ENCODE data around the gene DMWD. TPM values are rescaled to one million over a fixed set of nuclear protein-coding genes. Genes with fewer than 3 reads are reported as not detected.

The DMWD gene
- 10 to 100 TPM; 29.7 to 38.7 TPM for total RNA-seq
- long read RNA-seq, transcript DMWD-205 (2 exons, 643 nt): major isoform, 5 of 19 reads
- long read RNA-seq, partial matches to known transcripts: 2 of 19 reads
- long read RNA-seq, other reads (novel, unspliced or antisense): 4 of 19 reads

DNA sequence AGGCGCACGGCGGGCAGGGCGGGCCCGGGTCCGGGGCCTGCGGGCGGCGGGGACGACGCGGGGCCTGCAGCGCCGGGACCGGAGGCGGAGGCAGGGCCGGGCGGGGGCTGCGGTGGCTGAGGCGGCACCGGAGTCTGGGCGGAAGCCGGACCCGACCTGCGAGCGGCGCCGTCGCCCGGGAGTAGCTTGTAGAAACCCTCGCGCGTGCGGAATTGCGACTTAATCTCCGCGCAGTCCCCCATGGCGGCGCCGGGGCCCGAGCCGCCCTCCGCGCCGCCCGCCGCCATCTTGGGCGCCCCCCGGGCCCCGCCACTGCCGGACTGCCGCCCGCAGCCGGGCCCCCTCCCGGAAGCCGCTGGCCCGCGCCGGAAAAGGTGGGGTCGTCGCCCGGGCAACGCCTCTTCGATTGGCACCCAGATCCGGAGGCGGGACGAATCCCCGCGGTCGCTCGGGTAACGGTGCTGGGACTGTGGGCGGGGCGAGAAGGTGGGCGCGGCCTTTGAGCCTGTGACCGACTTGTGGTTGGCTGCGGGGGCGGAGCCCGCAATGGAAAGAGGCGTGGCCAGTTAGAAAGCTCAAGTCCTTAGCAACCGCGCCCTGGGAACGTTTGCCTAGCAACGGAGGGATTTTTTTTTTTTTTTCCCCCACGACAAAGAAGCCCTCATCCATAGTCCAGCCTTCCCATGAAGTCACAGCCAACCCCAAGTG, at the start of gene DMWD:
Gene DMWD (minus strand): TSS at position 376 of the 708 bp plus-strand sequence. CDS start 89 bp downstream, at position 287.
- ATAC-seq (peak; percentile 99), DNase-seq (peak; percentile 99 to 100)
- intact Hi-C loops (cut with DNase I, micrococcal nuclease): no loop called here

- intact Hi-C loops (cut with DNase I, micrococcal nuclease): no loop called here
- ATAC-seq: no peak
- no peak for DNase-seq
Measured at GRCh38 chr19:45842198-45842597, 49.6 kb upstream of the DMWD start.

GRCh38 chr19:45834970-45835369, 42.3 kb upstream of the DMWD start:
- ATAC-seq (no peak), DNase-seq (no peak)
- intact Hi-C loops (cut with DNase I, micrococcal nuclease): no loop called here

DNA sequence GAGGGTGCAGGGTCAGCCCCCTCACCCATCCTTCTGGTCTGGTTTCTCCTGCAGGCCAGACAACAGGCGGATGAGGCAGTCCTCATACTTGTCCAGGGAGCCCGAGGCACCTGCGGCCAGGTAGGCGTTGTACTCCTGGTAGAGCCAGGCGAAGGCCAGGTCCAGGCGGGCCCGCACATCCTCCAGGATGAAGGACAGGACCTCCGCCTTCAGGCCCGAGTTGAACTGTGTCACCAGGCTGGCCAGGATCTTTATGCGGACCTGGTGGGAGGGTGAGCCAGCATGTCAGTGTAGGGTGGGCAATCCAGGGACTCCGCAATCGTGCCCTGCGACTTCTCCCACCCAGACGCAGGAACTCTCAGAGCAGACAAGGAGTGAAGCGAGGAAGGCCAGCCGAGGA, 36.3 kb upstream of the DMWD start:
- intact Hi-C loops (cut with DNase I, micrococcal nuclease): no loop called here
- no peak for DNase-seq
- ATAC-seq: no peak

DNA sequence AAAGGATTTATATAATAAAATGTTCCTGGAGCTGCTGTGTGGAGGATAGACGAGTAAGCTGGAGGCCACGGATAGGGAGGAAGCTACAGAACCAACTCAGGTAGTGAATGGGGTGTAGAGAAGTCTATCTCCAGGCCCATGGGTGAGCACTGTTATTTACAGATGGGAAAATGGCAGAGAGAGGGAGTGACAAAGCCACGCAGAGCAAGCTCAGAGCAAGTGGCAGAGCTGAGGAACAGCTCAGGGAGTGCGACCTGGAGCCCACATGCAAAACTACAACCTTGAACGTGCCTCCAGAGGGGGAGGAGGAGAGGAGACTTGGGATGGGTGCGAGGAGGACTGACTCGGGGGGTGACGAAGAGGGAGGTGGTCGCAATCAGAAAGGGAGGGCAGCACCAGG, 35.9 kb upstream of the DMWD start:
- no peak for DNase-seq

DNA sequence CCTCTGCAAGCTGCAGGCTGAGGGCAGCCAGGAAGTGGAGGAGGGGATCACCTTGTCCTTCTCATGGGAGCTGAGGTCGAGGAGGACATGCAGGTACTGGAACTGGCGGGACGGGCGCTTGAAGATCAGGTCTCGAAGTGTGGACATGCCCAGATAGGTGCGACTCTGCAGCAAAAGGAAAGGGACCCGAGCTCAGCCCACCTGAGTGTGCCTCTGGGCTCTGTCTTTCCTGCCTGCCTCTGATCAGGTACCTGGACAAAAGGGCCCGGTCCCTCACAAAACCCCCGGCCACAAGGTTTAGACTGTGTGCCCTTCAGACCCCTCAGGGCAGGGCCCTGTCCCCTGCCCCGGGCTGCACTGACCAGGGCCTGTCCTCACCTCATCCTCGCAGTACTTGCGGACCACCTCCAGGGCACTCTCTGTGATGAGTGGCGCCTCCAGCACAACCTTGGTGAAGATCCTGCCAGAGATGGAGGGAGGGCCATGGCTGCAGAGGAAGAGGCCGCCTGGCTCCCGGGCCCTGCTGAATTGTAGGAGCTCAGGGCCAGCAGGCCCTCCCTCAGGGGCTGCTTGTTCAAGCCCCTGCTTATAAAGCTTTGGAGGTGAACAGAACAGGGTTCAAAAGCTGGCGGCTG, 34.9 kb upstream of the DMWD start:
- ATAC-seq: no peak
- intact Hi-C loops (cut with DNase I, micrococcal nuclease): no loop called here
- no peak for DNase-seq

More for the DNA sequence above, 35.9 kb upstream of the DMWD start:
- intact Hi-C loops (cut with DNase I, micrococcal nuclease): no loop called here
- no peak for ATAC-seq

- DNase-seq (no peak), ATAC-seq (no peak)
- intact Hi-C loops (cut with DNase I, micrococcal nuclease): no loop called here
Measured at GRCh38 chr19:45826934-45827333, 34.3 kb upstream of the DMWD start.

DNA sequence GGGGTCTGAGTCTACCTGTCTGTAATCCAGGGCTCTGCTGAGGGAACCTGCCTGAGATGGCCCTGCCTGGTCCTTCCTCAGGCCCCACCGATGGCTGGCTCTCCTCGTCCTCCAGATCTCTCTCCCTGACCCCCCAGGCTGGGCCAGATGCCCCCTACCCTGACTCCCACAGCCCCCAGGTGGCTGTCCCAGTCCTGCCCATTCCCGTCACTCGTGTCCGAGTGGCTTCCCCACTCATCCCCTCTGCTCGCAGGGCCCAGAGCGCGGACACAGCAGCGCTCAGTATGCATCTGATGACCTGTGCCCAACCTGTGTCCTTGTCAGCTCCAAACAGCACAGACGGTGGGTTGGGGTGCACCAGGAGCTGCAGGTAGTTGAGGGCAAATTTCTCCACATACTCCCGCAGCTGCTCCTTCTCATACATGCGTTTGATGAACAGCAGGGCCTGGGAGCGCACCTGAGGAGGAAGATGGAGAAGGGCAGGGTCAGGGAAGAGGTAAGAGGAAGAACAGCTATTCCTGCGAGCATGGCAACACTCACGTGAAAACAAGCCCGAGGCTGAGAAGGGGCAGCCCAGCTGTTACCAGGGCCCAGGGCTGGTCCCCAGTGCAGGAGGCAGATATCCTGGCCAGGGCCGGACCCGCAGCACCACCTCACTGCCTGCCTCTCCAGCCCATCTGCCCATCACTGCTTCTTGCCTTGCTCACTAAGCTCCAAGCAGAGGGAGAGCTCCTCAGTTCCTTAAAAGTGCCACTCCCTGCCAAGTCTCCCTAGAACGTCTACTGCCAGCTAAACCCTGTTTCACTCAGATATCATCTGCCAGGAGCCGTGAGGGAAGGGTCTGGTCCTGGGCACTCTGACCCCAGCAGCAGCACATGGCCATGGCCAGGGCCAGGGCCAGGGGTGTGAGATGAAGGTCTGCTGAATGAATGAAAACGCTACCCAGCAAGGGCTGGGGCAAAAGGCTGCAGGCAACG, 33.6 kb upstream of the DMWD start:
- intact Hi-C loops (cut with DNase I, micrococcal nuclease): no loop called here
- no peak for DNase-seq
- ATAC-seq: no peak

DNA sequence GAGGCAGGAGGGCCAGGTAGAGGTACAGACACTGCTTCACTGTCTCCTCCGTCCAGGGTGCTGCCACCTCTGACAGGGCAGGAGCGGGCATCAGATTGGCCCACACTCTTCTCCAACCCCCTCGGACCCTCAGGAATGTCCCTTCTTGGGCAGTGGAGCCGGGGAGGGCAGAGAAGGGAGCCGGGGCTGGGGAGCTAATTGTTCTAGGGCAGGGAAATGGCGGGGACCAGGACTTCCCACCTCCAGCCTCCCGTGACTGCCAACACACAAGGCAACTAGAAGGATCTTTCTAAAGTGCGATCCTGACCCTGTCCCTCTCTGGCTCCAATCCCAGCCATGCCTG, 32.6 kb upstream of the DMWD start:
- intact Hi-C loops (cut with DNase I, micrococcal nuclease): no loop called here
- ATAC-seq (no peak), DNase-seq (no peak)

DNA sequence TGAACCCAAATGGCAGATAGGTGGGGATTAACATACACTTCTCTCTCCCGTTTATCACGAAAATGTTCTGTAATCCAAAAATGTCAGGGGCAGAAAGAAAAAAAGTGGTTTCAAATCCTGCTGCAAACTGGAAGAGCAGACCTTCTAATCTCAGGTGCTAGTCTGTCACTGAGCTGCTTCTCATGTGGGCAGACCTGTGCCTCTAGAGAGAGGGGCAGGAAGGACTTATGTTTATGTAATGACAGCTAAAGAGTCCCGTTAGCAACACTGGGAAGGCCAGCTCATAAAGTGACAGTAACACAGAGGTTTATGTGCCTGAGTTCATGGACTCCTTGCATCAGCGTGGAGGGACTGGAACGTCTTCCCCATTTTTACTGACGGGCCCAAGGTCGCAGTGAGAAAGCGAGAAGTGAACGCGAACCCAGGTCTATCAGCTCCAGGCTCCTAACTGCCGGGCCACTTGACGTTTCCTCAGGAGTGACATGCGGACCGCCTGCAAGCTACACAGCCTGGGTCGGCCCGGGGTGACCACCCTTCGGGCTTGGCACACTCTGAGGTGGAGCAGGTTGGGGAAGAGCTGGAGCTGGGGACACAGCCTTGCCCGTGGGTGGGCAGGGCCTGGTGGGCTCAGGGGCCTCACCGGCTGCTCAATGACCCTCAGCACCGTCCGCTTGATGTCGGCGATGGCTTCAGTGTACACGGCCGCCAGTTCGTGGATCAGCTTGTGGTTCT, 32.1 kb upstream of the DMWD start:
- DNase-seq: no peak
- intact Hi-C loops (cut with DNase I, micrococcal nuclease): no loop called here
- ATAC-seq: no peak

DNA sequence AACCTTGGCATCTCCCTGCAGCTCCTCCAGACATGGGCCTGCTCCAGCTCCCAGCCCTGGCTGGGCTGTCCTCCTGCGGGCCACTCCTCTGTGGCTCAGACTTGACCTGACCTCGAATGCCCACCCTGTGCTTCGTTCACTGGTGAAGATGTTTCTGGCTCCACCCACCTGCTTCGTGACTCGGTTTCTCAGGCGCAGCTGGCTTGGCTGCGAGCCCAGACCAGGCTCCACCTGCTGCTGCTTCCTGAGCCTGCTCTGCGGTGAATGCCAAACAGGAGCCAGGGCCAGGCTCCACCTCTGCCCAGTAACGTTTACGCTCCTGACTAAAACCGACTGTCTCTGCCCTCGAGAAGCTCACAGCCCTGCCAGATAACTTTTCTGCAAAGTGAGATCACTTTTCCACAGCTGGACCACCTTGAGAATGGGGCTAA, 31.4 kb upstream of the DMWD start:
- DNase-seq (peak in 1 of 2 donors; percentile 43), ATAC-seq (peak; percentile 68)
- intact Hi-C loops (cut with DNase I, micrococcal nuclease): no loop called here

- ATAC-seq (no peak), DNase-seq (no peak)
- intact Hi-C loops (cut with DNase I, micrococcal nuclease): no loop called here
Measured at GRCh38 chr19:45823182-45823581, 30.5 kb upstream of the DMWD start.

- DNase-seq (no peak), ATAC-seq (no peak)
- intact Hi-C loops (cut with DNase I, micrococcal nuclease): no loop called here
Measured at GRCh38 chr19:45822716-45823115, 30.1 kb upstream of the DMWD start.

DNA sequence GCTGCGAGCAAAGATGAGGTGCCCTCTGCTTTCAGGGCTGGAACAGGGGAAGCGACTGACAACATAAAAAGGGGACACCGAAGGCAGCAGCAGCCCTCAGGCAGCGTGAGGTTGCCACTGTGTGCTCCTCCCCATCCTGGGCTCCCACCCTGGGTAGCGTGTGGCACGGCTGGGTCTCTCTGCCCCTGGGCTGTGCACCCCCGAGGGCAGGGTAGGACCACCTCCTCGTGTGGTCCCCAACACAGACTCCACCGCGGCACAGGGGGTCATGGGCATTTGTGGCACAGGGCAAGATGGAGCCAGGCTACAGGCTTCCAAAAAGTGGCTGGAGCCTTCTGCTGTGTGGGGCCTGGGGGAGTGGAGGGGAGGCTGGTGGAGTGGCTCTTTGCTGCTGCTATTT, 28.9 kb upstream of the DMWD start:
- DNase-seq (no peak), ATAC-seq (no peak)
- intact Hi-C loops (cut with DNase I, micrococcal nuclease): no loop called here

DNA sequence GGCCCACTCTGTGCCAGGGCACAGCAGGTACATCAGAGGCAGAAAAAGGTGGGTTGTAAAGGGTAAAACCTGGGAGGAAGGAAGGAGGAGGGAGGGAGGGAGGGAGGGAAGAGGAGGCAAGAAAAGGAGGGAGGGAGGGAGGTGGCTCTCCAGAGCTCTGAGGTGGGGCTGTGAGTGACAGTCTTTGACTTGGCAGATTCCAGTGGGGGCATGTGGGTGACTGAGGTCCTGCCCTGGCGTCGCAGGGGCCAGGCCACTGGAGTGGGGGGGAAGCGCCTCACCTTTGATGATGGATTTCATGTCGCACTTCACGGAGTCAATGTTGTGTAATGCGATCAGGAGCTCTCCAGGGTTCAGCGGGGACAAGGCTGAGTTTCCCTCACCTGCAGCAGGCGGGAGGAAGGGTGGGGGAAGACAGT, 28.5 kb upstream of the DMWD start:
- DNase-seq (no peak), ATAC-seq (no peak)
- intact Hi-C loops (cut with DNase I, micrococcal nuclease): no loop called here

GRCh38 chr19:45820413-45821102, 27.9 kb upstream of the DMWD start:
- DNase-seq (no peak), ATAC-seq (no peak)
- intact Hi-C loops (cut with DNase I, micrococcal nuclease): no loop called here

GRCh38 chr19:45819769-45820168, 27.1 kb upstream of the DMWD start:
- DNase-seq (no peak), ATAC-seq (no peak)
- intact Hi-C loops (cut with DNase I, micrococcal nuclease): no loop called here

DNA sequence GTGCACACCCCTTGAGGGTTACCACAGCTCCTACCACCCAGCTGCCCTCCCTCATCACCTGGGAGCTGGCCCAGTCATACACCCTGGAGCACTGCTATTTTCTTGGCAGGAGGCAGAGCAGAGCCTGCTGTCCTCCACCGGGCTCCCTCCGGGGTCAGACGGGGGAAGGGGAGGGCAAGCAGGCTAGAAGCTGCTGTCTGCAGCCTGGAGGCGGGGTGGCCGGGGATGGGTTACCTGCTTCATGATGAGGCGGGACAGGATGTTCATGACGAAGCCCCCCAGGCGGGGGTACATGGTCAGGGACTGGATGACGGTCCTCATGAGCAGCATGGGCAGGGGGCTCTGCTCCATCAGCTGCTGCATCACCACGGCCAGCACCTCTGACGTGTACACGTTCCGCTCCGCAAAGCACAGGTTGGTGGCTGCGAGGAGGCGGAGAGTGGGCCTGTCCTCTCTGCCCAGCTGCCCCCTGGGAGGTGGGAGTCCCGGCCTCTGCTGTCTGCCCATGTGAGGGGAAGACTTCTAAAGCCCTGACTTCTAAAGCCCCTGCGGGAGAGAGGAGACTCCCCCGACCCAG, 25.2 kb upstream of the DMWD start:
- ATAC-seq: peak; percentile 15
- intact Hi-C loops (cut with DNase I, micrococcal nuclease): no loop called here
- no peak for DNase-seq
